OCI-LY7 (cell line): ENCODE measurements around the gene SLIT3. TPM values are rescaled to one million over a fixed set of nuclear protein-coding genes. Genes with fewer than 3 reads are reported as not detected.
A peak's percentile ranks its signal among the peaks of the same experiment; 100 is the strongest.

Source experiments
- BruUV-seq: library from RNA; stranded (reverse); fragments of 400-500 nt; replicated peaks from 2 replicates; lab custom pipeline; 2021; lab: Mats Ljungman, UMichigan
- CTCF ChIA-PET: fragments of 300-600 bp; sonication (Branson Sonifier 250); formaldehyde crosslinking; loops from one replicate; lab custom pipeline; 2022; ENCODE audit warnings: antibody characterized with exemption; ENCODE audit not compliant: unreplicated experiment; lab: Charles Lee
- POLR2A ChIA-PET: fragments of 300-600 bp; sonication (Branson Sonifier 250); formaldehyde crosslinking; loops from one replicate; lab custom pipeline; 2022; ENCODE audit warnings: antibody characterized with exemption; lab: Charles Lee
- DNase-seq: peaks from one replicate; pipeline ENCODE4 v3.0.0-alpha.2; 2015; ENCODE audit warnings: low spot score
- H2AFZ ChIP-seq: fragments of 200-600 bp; sonication (generic), shearing (Covaris generic); 2 replicates; pipeline ENCODE4 v1.6.1; 2014; ENCODE audit warnings: mild to moderate bottlenecking, antibody characterized with exemption, low read length, moderate library complexity
- H3K27ac ChIP-seq: fragments of 200-600 bp; sonication (generic); 2 replicates; pipeline ENCODE4 v1.5.1; 2014; ENCODE audit warnings: mixed run types, low read depth, mild to moderate bottlenecking, moderate library complexity, low read length, inconsistent platforms; ENCODE audit not compliant: poor library complexity, severe bottlenecking
- H3K36me3 ChIP-seq: fragments of 200-600 bp; sonication (generic); 2 replicates; pipeline ENCODE4 v1.6.1; 2014; ENCODE audit warnings: mild to moderate bottlenecking, antibody characterized with exemption, low read length, moderate library complexity, mixed read lengths; ENCODE audit not compliant: insufficient read depth
- H3K4me1 ChIP-seq: fragments of 200-600 bp; sonication (generic); 2 replicates; pipeline ENCODE4 v1.5.1; 2014; ENCODE audit warnings: mild to moderate bottlenecking, low read length; ENCODE audit not compliant: insufficient read depth, poor library complexity, severe bottlenecking
- H3K4me2 ChIP-seq: fragments of 200-600 bp; sonication (generic); 2 replicates; pipeline ENCODE4 v1.6.1; 2014; ENCODE audit warnings: mild to moderate bottlenecking, low read length
- H3K4me3 ChIP-seq: fragments of 200-600 bp; sonication (generic); 2 replicates; pipeline ENCODE4 v1.5.1; 2014; ENCODE audit warnings: mild to moderate bottlenecking, low read depth, low read length; ENCODE audit not compliant: poor library complexity, severe bottlenecking
- H3K79me2 ChIP-seq: fragments of 200-600 bp; sonication (generic); 2 replicates; pipeline ENCODE4 v1.6.1; 2016; ENCODE audit warnings: low read depth, mild to moderate bottlenecking, low read length, moderate library complexity, mixed read lengths; ENCODE audit not compliant: insufficient read depth
- H3K9me2 ChIP-seq: fragments of 200-600 bp; sonication (generic); 2 replicates; pipeline ENCODE4 v1.6.1; 2016; ENCODE audit warnings: mild to moderate bottlenecking, low read length, mixed read lengths; ENCODE audit not compliant: insufficient read depth
- H3K9me3 ChIP-seq: fragments of 200-600 bp; sonication (generic); 2 replicates; pipeline ENCODE4 v1.6.1; 2014; ENCODE audit warnings: mild to moderate bottlenecking, mixed run types, low read length, mixed read lengths
- H4K20me1 ChIP-seq: fragments of 200-600 bp; sonication (generic); 2 replicates; pipeline ENCODE4 v1.6.1; 2014; ENCODE audit warnings: mild to moderate bottlenecking, antibody characterized with exemption, low read length, moderate library complexity, mixed read lengths; ENCODE audit not compliant: insufficient read depth
- EZH2phosphoT487 ChIP-seq: fragments of 200-600 bp; sonication (generic); IDR thresholded peaks from 2 replicates; pipeline ENCODE4 v1.6.1; 2018; ENCODE audit warnings: low read depth, borderline replicate concordance, mild to moderate bottlenecking, mixed run types, antibody characterized with exemption, low read length, moderate library complexity, mixed read lengths
- intact Hi-C: fragments of 100-400 bp; cut with micrococcal nuclease; formaldehyde crosslinking; loops from one replicate; pipeline ENCODE4 v1.10.0; 2022; ENCODE audit not compliant: unreplicated experiment
- total RNA-seq, 2 experiments: library from RNA; depleted of rRNA in 1 of 2; stranded (reverse); fragments of >200 nt in 1 of 2; shearing (Covaris generic) in 1 of 2; gene quantifications; 2 replicates each; pipeline ENCODE4 v1.2.3, GENCODE V29; 2014 to 2022
- TF ChIP-seq, protein P1 (sequence below): fragments of 200-600 bp; sonication (generic); conservative IDR thresholded peaks from 2 replicates; pipeline ENCODE4 v1.5.1; 2014; ENCODE audit warnings: mild to moderate bottlenecking, antibody characterized with exemption, low read length, moderate library complexity, mixed read lengths

SLIT3 gene
- total RNA-seq, 2 experiments from 2014 or later, result not detected

DNA sequence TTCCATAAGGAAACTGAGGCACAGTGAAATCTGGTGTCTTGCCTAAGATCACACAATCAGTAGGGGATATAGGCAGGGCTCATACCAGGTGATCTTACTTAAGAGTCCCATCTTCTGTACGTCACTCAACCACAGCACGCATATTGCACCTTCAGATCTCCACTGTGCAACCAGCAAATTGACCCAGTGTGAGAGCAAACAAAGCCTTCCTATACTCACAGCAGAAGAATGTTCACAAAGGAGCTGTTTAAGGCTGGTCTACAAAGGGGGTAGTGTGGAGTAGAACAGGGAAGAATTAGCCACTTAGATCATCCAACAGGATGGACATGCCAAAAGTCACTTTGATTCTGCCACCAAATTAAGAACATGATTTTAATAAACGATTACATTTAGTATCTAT is 305.9 kb downstream of the SLIT3 start:
- Histone ChIP-seq H3K4me1 (no peaks in the 10 kb centered on the region), H3K4me2 (no peak overlapping the region), H3K9me3 (no peaks in the 10 kb centered on the region), H3K4me3 (no peak overlapping the region), H3K79me2 (no peaks in the 10 kb centered on the region), H3K27ac (no peak overlapping the region), H3K36me3 (no peaks in the 10 kb centered on the region), H2AFZ (no peak overlapping the region), H3K9me2 (no peaks in the 10 kb centered on the region), H4K20me1 (no peaks in the 10 kb centered on the region)
- no peak for DNase-seq
- POLR2A ChIA-PET, result no interaction called here
- no peak for TF ChIP-seq EZH2phosphoT487
- CTCF ChIA-PET, result no interaction called here
- intact Hi-C loops, result no loop called here
- BruUV-seq, result no TSS peak

DNA sequence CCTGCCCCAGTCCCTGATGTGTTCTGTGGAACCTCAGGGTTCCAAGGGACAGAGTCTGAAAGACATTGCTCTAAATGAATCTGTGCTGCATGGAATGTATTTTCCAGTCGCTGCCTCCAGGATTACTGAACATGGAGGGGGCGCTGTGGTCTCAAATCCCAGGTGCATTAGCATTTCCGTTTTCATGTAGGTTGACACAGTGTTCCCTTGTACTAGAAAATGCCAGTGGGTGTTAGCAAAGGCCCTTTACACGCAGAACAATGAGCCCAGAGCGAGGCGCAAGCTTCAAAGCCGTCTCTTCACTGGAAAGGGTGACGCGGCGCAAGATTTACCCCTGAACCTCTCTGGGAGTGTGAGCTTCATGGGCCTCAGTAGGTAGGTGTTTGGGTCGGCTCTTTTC is 308.3 kb downstream of the SLIT3 start:
- Histone ChIP-seq H3K79me2 (no peaks in the 10 kb centered on the region), H2AFZ (no peak overlapping the region), H3K9me2 (no peaks in the 10 kb centered on the region), H3K4me3 (no peak overlapping the region), H3K4me1 (peaks cover 7% of the 10 kb centered on the region), H3K36me3 (no peaks in the 10 kb centered on the region), H3K27ac (no peak overlapping the region), H3K4me2 (no peak overlapping the region), H3K9me3 (no peaks in the 10 kb centered on the region), H4K20me1 (no peaks in the 10 kb centered on the region)
- intact Hi-C loops, result no loop called here
- no peak for DNase-seq
- no TSS peak for BruUV-seq
- no peak for TF ChIP-seq EZH2phosphoT487
- TF ChIP-seq, protein P1, sequence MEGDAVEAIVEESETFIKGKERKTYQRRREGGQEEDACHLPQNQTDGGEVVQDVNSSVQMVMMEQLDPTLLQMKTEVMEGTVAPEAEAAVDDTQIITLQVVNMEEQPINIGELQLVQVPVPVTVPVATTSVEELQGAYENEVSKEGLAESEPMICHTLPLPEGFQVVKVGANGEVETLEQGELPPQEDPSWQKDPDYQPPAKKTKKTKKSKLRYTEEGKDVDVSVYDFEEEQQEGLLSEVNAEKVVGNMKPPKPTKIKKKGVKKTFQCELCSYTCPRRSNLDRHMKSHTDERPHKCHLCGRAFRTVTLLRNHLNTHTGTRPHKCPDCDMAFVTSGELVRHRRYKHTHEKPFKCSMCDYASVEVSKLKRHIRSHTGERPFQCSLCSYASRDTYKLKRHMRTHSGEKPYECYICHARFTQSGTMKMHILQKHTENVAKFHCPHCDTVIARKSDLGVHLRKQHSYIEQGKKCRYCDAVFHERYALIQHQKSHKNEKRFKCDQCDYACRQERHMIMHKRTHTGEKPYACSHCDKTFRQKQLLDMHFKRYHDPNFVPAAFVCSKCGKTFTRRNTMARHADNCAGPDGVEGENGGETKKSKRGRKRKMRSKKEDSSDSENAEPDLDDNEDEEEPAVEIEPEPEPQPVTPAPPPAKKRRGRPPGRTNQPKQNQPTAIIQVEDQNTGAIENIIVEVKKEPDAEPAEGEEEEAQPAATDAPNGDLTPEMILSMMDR, result 0 out of 2 replicates have a peak, but pooled peaks have one; percentile 17
- CTCF ChIA-PET, result interaction anchor here (0.6 kb wide), 1 partner anchor 10 kb away, joined by 3 read pairs; no protein-coding TSS in a partner anchor
- POLR2A ChIA-PET, result no interaction called here

DNA sequence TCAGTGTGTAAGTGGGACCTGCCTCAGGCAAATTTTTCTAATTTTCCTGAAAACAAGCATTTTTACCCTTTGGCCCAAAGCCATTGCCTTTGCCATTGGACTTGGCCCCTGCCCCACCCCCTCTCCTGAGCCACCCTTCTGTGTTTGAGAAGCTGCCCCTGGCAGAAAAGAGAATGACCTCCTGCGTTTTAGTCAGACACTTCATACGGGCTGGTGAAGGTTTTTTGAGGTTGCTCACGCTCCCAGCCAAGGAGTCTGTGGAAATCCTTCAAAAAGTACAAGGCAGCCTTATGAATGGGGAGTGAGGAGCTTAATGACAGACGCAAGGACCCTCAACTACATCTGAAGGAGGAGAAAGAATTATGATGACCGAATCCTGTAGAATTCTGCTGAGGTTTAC is 308.9 kb downstream of the SLIT3 start:
- intact Hi-C loops, result no loop called here
- Histone ChIP-seq H3K27ac (no peak overlapping the region), H3K9me2 (no peaks in the 10 kb centered on the region), H3K9me3 (no peaks in the 10 kb centered on the region), H2AFZ (no peak overlapping the region), H3K4me1 (peaks cover 7% of the 10 kb centered on the region), H3K36me3 (no peaks in the 10 kb centered on the region), H3K4me3 (no peak overlapping the region), H3K4me2 (no peak overlapping the region), H3K79me2 (no peaks in the 10 kb centered on the region), H4K20me1 (no peaks in the 10 kb centered on the region)
- CTCF ChIA-PET, result interaction anchor here (0.6 kb wide), 1 partner anchor 10 kb away, joined by 3 read pairs; no protein-coding TSS in a partner anchor
- TF ChIP-seq EZH2phosphoT487, result no peak
- TF ChIP-seq, protein P1, result no peak
- POLR2A ChIA-PET, result interaction anchor here (0.7 kb wide), 1 partner anchor 1832 kb away, joined by 3 read pairs; no protein-coding TSS in a partner anchor
- BruUV-seq, result no TSS peak
- DNase-seq, result no peak
